Measurements from ENCODE around the gene PLAAT4. TPM values are rescaled to one million over a fixed set of nuclear protein-coding genes. Genes with fewer than 3 reads are reported as not detected.
A peak's percentile ranks its signal among the peaks of the same experiment; 100 is the strongest.

Gene PLAAT4
- total and polyA plus RNA-seq, 2 of the 13 experiments (the other 11 are each of a cell fraction or from before 2014, with no cell fraction given) = 0.71 to 1.00 TPM

GRCh38 chr11:63492441-63492840 is 44.2 kb upstream of the PLAAT4 start:
- intact Hi-C loops (cut with micrococcal nuclease; ENCODE audit: unreplicated experiment) = no loop called here
- CTCF ChIA-PET (ENCODE audit: low intra/inter-chr PET ratio, low total read pairs) = no interaction called here
- Histone ChIP-seq H3K27me3 (ENCODE audit: control insufficient read depth in 1 of 2, insufficient read depth in 2 of 2, low read length in 2 of 2) (peaks cover 0 to 30% of the 10 kb centered on the region in 2 experiments; a peak in 3 of 5 replicates), H2AFZ (ENCODE audit: low read length) (no peak overlapping the region), H3K4me3 (replicated peaks in 1 of 3; ENCODE audit: insufficient read depth in 1 of 3, low read depth in 2 of 3, low read length in 3 of 3) (no peak overlapping the region), H3K4me2 (ENCODE audit: low read depth, low read length) (no peak overlapping the region), H3K9ac (ENCODE audit: insufficient read depth, low read depth, low read length) (no peak overlapping the region), H4K20me1 (ENCODE audit: insufficient read depth, low read length) (no peaks in the 10 kb centered on the region), H3K9me3 (ENCODE audit: low read length) (no peaks in the 10 kb centered on the region), H3K36me3 (replicated peaks in 1 of 2; ENCODE audit: control insufficient read depth in 1 of 2, insufficient read depth in 2 of 2, low read length in 2 of 2) (no peaks in the 10 kb centered on the region), H3K27ac (ENCODE audit: extremely low read length, insufficient read depth, low read length) (no peak overlapping the region), H3K4me1 (ENCODE audit: insufficient read depth, low read length) (peaks cover 17% of the 10 kb centered on the region), H3K79me2 (ENCODE audit: insufficient read depth, low read length) (no peaks in the 10 kb centered on the region)
- in situ Hi-C loops (cut with HindIII; ENCODE audit: extremely low pct_ligation_motif_present, low pct_unique_long_range_greater_than_20kb) = loop anchor here (25.0 kb wide), 1 partner anchor 245 kb away; no protein-coding TSS in a partner anchor
- FAIRE-seq (no peak), DNase-seq (ENCODE audit: low spot score) (no peak), ATAC-seq (no peak)
- WGBS (ENCODE audit: low lambda C conversion rate) = 92% methylated on average over 1 of the region's 1 CpG
- TF ChIP-seq NFYB (CRISPR knock-in tag; IDR thresholded peaks at IDR 0.05) (no peak), ZNF564 (CRISPR knock-in tag; IDR thresholded peaks at IDR 0.05) (peak; percentile 77; the same call in 1 of the 2 replicates)
- BruUV-seq (replicated peaks) = no TSS peak
- POLR2A ChIA-PET = interaction anchor here (1.2 kb wide), 1 partner anchor 189 kb away, joined by 4 read pairs; the partner anchor contains the start of gene RTN3

DNA sequence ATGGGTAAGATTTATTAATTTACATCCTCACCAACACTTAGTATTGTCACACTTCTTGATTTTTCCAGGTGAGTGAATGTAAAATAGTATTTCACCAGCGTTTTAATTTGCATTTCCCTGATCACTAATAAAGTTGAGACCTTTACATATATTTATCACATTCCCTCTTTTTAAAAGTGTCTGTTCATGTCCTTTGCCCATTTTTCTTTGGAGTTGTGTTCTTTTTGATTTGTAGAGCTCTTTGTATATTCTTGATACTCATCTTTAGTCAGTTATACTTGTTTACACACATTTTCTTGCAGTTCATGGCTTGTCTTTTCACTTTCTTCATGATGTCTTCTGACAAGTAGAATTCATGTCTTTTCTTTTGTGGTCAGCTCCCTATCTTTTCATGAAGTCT is 43.5 kb upstream of the PLAAT4 start:
- H4K20me1 ChIP-seq (ENCODE audit: insufficient read depth, low read length) = no peaks in the 10 kb centered on the region
- no peak overlapping the region for H3K4me3 ChIP-seq (replicated peaks in 1 of 3; ENCODE audit: insufficient read depth in 1 of 3, low read depth in 2 of 3, low read length in 3 of 3)
- WGBS (ENCODE audit: low lambda C conversion rate) = 87% methylated on average over 1 of the region's 1 CpG
- ChIA-PET CTCF (ENCODE audit: low intra/inter-chr PET ratio, low total read pairs) (no interaction called here), POLR2A (no interaction called here)
- H2AFZ ChIP-seq (ENCODE audit: low read length) = no peak overlapping the region
- no peak overlapping the region for H3K27ac ChIP-seq (ENCODE audit: extremely low read length, insufficient read depth, low read length)
- no peak overlapping the region for H3K9ac ChIP-seq (ENCODE audit: insufficient read depth, low read depth, low read length)
- FAIRE-seq = no peak
- no TSS peak for BruUV-seq (replicated peaks)
- H3K36me3 ChIP-seq (replicated peaks in 1 of 2; ENCODE audit: control insufficient read depth in 1 of 2, insufficient read depth in 2 of 2, low read length in 2 of 2) = no peaks in the 10 kb centered on the region
- in situ Hi-C loops (cut with HindIII; ENCODE audit: extremely low pct_ligation_motif_present, low pct_unique_long_range_greater_than_20kb) (loop anchor here (25.0 kb wide), 1 partner anchor 244 kb away; no protein-coding TSS in a partner anchor), intact Hi-C loops (cut with micrococcal nuclease; ENCODE audit: unreplicated experiment) (no loop called here)
- H3K79me2 ChIP-seq (ENCODE audit: insufficient read depth, low read length) = no peaks in the 10 kb centered on the region
- no peak for DNase-seq (ENCODE audit: low spot score)
- ATAC-seq = no peak
- H3K9me3 ChIP-seq (ENCODE audit: low read length) = no peaks in the 10 kb centered on the region
- H3K4me2 ChIP-seq (ENCODE audit: low read depth, low read length) = no peak overlapping the region
- peaks cover 0 to 30% of the 10 kb centered on the region in 2 experiments; a peak in 3 of 5 replicates for H3K27me3 ChIP-seq (ENCODE audit: control insufficient read depth in 1 of 2, insufficient read depth in 2 of 2, low read length in 2 of 2)
- H3K4me1 ChIP-seq (ENCODE audit: insufficient read depth, low read length) = peaks cover 17% of the 10 kb centered on the region
- TF ChIP-seq ADNP (CRISPR knock-in tag; IDR thresholded peaks at IDR 0.05) (no peak), NR2F6 (IDR thresholded peaks at IDR 0.05) (no peak), NR2F6 (CRISPR knock-in tag; IDR thresholded peaks at IDR 0.05) (no peak), ZNF432 (CRISPR knock-in tag; IDR thresholded peaks at IDR 0.05; ENCODE audit: borderline replicate concordance) (no peak), ISL2 (CRISPR knock-in tag; IDR thresholded peaks at IDR 0.05) (no peak), ZNF724P (CRISPR knock-in tag; IDR thresholded peaks at IDR 0.05; ENCODE audit: borderline replicate concordance) (no peak), ZNF720 (CRISPR knock-in tag; IDR thresholded peaks at IDR 0.05) (no peak), ZNF598 (CRISPR knock-in tag; IDR thresholded peaks at IDR 0.05; ENCODE audit: borderline replicate concordance) (no peak), RFXANK (CRISPR knock-in tag; IDR thresholded peaks at IDR 0.05) (no peak), CCDC6 (CRISPR knock-in tag; IDR thresholded peaks at IDR 0.05) (no peak), UBTF (CRISPR knock-in tag; IDR thresholded peaks at IDR 0.05) (no peak), PHF20 (CRISPR knock-in tag; IDR thresholded peaks at IDR 0.05) (no peak), PTBP1 (IDR thresholded peaks at IDR 0.05; ENCODE audit: low read depth, low read length, poor library complexity, severe bottlenecking) (no peak), RBM39 (IDR thresholded peaks at IDR 0.05; ENCODE audit: low read depth, low read length, poor library complexity, severe bottlenecking) (no peak), ZKSCAN8 (CRISPR knock-in tag; IDR thresholded peaks at IDR 0.05; ENCODE audit: borderline replicate concordance) (no peak)
